ENCODE results near the gene NLK.
"Not testable (repeated sequence)": the region's sequence is repeated elsewhere in the genome, so short reads cannot be mapped to it uniquely, and the experiment has no call there.

The NLK gene

GRCh38 chr17:28236033-28236653, 193.7 kb downstream of the NLK start:
- not testable (repeated sequence) for DNase-seq

DNA sequence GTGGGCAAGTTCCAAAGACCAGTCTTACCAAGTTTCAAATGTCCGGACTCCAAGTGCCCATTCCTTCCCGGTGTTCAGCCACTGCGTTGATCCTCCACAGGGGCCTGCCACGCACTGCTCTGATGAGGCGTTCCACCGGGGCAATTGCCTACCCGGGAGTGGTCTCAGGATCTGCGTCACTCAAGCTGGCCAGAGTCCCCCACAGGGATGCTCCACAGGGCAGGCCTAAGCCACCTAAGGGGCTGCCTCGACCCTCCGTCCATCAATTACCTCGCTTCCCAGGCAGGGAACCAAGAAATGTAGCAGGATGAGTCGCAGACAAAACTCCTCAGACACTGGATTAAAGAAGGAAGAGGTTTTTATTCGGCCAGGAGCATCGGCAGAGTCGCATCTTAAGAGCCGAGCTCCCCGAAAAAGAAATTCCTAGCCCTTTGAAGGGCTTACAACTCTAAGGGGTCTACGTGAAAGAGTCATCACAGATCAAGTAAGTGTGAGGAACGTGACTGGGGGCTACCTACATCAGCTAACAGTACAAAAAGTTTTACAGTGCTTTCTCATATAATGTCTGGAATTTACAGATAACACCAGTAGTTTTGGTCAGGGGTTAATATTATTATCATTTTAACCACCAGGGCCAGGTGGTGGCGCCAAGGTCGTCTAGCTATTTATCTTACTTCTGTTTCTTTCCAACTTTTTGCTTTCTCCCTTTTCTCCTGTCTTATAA, 196.2 kb downstream of the NLK start:
- not testable (repeated sequence) for DNase-seq

GRCh38 chr17:28239271-28239624, 196.8 kb downstream of the NLK start:
- DNase-seq = no peak

DNA sequence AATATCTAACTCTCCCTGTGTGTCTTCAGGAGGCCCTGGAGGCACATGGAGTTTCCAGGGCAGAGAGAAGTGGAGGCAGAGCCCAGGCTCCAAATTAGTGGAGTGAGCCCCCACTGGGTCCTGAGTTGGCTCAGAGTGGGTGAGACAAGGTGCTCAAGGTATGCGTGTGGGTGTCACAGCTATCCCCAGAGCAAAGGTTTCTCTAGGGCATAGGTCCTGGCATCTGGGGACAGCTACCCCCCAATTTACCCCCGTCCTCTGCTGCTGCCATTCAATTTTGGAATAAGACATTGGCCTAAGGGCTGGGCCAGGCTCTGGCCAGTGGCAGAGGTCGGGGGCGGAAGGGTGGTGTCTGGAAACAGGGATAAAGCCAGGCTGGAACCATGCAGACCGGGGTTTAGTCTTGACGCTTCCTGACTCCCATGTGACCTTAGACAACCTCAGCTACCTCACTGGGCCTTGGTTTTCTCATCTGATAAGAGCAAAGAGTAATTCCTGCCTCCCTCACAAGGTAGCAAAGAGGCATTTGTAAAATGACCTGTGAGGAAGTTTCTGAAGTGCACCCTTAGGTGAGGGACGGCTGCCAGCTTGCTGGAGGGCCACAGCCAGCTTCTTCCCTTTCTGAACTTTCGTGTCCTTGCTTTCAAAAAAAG, 198.3 kb downstream of the NLK start:
- no peak for DNase-seq

- DNase-seq = no peak
Observed at GRCh38 chr17:28242791-28243190, 200.3 kb downstream of the NLK start.

GRCh38 chr17:28243268-28243667, 200.8 kb downstream of the NLK start:
- not testable (repeated sequence) for DNase-seq

GRCh38 chr17:28244446-28244845, 202.0 kb downstream of the NLK start:
- DNase-seq = no peak

Measured in NCI-H1436 treated with DMSO at 0.1 percent for 48 hours (cell line).